ENCODE results near the gene PAQR5.

- TF ChIP-seq POLR2AphosphoS5 (IDR thresholded peaks at IDR 0.05; ENCODE audit: borderline replicate concordance, low read depth, low read length): no peak
- TF ChIP-seq EZH2 (IDR thresholded peaks at IDR 0.05): no peak
Observed at GRCh38 chr15:69407719-69408400, 109.1 kb downstream of the PAQR5 start.

Data from SK-N-MC (cell line).